ENCODE measurements around the gene GUCD1.

- TF ChIP-seq, protein P1, sequence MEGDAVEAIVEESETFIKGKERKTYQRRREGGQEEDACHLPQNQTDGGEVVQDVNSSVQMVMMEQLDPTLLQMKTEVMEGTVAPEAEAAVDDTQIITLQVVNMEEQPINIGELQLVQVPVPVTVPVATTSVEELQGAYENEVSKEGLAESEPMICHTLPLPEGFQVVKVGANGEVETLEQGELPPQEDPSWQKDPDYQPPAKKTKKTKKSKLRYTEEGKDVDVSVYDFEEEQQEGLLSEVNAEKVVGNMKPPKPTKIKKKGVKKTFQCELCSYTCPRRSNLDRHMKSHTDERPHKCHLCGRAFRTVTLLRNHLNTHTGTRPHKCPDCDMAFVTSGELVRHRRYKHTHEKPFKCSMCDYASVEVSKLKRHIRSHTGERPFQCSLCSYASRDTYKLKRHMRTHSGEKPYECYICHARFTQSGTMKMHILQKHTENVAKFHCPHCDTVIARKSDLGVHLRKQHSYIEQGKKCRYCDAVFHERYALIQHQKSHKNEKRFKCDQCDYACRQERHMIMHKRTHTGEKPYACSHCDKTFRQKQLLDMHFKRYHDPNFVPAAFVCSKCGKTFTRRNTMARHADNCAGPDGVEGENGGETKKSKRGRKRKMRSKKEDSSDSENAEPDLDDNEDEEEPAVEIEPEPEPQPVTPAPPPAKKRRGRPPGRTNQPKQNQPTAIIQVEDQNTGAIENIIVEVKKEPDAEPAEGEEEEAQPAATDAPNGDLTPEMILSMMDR (conservative IDR thresholded peaks at IDR 0.05; ENCODE audit: low read depth, low read length): no peak
- no peak for TF ChIP-seq EZH2phosphoT487 (IDR thresholded peaks at IDR 0.05; ENCODE audit: borderline replicate concordance, low read length)
These were observed 49.8 kb downstream of the GUCD1 start for GRCh38 chr22:24504956-24505736.

Measured in PC-3 (cell line).